ENCODE results near the gene BAHD1.

DNA sequence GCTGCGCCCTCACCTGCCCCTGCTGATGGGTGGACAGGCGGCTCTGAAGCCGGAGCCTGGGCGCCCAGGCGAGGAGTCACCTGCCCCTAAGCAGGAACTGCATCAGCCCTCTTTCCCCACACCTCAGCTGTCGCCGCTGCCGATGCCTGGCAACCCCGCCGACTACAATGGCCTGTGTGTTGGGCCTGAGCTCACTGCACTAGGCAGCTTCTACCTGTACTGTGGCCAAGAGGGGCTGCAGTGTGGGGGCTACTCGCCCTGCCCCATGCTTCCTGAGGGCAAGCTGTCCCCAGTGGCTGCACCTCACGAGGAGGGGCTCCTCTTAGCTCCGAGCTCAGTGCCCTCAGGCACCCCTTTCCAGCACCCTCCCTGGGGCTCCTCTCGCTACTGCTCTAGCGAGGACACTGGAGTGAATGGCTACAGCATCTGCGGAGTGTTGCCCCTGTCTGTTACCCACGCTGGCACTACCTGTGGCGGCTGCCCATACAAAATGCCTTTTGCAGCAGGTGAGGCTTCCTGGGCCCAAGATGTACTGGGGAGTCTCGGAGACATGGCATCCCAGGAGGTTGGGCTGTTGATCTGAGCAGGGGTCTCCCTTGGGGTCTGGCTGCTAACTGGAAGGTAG lies 18.8 kb downstream of the BAHD1 start:
- no peak for TF ChIP-seq EP300 (IDR thresholded peaks at IDR 0.05)
- TF ChIP-seq, protein P1, sequence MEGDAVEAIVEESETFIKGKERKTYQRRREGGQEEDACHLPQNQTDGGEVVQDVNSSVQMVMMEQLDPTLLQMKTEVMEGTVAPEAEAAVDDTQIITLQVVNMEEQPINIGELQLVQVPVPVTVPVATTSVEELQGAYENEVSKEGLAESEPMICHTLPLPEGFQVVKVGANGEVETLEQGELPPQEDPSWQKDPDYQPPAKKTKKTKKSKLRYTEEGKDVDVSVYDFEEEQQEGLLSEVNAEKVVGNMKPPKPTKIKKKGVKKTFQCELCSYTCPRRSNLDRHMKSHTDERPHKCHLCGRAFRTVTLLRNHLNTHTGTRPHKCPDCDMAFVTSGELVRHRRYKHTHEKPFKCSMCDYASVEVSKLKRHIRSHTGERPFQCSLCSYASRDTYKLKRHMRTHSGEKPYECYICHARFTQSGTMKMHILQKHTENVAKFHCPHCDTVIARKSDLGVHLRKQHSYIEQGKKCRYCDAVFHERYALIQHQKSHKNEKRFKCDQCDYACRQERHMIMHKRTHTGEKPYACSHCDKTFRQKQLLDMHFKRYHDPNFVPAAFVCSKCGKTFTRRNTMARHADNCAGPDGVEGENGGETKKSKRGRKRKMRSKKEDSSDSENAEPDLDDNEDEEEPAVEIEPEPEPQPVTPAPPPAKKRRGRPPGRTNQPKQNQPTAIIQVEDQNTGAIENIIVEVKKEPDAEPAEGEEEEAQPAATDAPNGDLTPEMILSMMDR (IDR thresholded peaks at IDR 0.05), result no peak
